MM.1S (cell line): Measurements from ENCODE around the gene VN1R5.
"Not testable (repeated sequence)": the region's sequence is repeated elsewhere in the genome, so short reads cannot be mapped to it uniquely, and the experiment has no call there.

Experiments used
- DNase-seq: peaks from one replicate; pipeline ENCODE4 v3.0.0-alpha.2; 2015
- H2AFZ ChIP-seq: fragments of 300-600 bp; sonication (generic); 2 replicates; pipeline ENCODE4 v1.6.0; 2016; ENCODE audit warnings: antibody characterized with exemption, low read length
- H3F3A ChIP-seq: fragments of 300-600 bp; sonication (generic); 2 replicates; pipeline ENCODE4 v1.6.1; 2016; ENCODE audit warnings: mild to moderate bottlenecking, antibody characterized with exemption, low read length, moderate library complexity, mixed read lengths; ENCODE audit not compliant: insufficient read depth
- H3K27ac ChIP-seq: fragments of 300-600 bp; sonication (generic); 2 replicates; pipeline ENCODE4 v1.5.1; 2016; ENCODE audit warnings: mild to moderate bottlenecking, low read length
- H3K27me3 ChIP-seq: fragments of 300-600 bp; sonication (generic); replicated peaks from 2 replicates; pipeline ENCODE4 v1.6.0; 2016; ENCODE audit warnings: low read length; ENCODE audit not compliant: insufficient read depth
- H3K36me3 ChIP-seq: fragments of 300-600 bp; sonication (generic); replicated peaks from 2 replicates; pipeline ENCODE4 v1.6.1; 2016; ENCODE audit warnings: mild to moderate bottlenecking, low read length, mixed read lengths; ENCODE audit not compliant: insufficient read depth
- H3K4me1 ChIP-seq: fragments of 300-600 bp; sonication (generic); 2 replicates; pipeline ENCODE4 v1.6.1; 2016; ENCODE audit warnings: low read length, mixed read lengths
- H3K4me2 ChIP-seq: fragments of 300-600 bp; sonication (generic); 2 replicates; pipeline ENCODE4 v1.6.0; 2016; ENCODE audit warnings: low read depth, low read length
- H3K4me3 ChIP-seq: fragments of 300-600 bp; sonication (generic); 2 replicates; pipeline ENCODE4 v1.5.1; 2016; ENCODE audit warnings: low read length, mixed read lengths
- H3K79me2 ChIP-seq: fragments of 300-600 bp; sonication (generic); 2 replicates; pipeline ENCODE4 v1.6.1; 2016; ENCODE audit warnings: mixed run types, low read length, mixed read lengths
- H3K9ac ChIP-seq: fragments of 300-600 bp; sonication (generic); 2 replicates; pipeline ENCODE4 v1.6.1; 2016; ENCODE audit warnings: low read length, mixed read lengths
- H3K9me2 ChIP-seq: fragments of 300-600 bp; sonication (generic); replicated peaks from 2 replicates; pipeline ENCODE4 v1.6.1; 2016; ENCODE audit warnings: mild to moderate bottlenecking, low read length, mixed read lengths; ENCODE audit not compliant: insufficient read depth
- H3K9me3 ChIP-seq: fragments of 300-600 bp; sonication (generic); replicated peaks from 2 replicates; pipeline ENCODE4 v1.6.1; 2016; ENCODE audit warnings: mild to moderate bottlenecking, low read length, mixed read lengths; ENCODE audit not compliant: insufficient read depth
- H4K20me1 ChIP-seq: fragments of 300-600 bp; sonication (generic); 2 replicates; pipeline ENCODE4 v1.6.1; 2016; ENCODE audit warnings: mild to moderate bottlenecking, low read length, moderate library complexity, mixed read lengths; ENCODE audit not compliant: insufficient read depth
- CTCF ChIP-seq: fragments of 300-600 bp; sonication (generic); IDR thresholded peaks from 2 replicates; pipeline ENCODE4 v1.5.1; 2016; ENCODE audit warnings: antibody characterized with exemption, low read length, mixed read lengths
- EZH2 ChIP-seq: fragments of 300-600 bp; sonication (generic); optimal IDR thresholded peaks from 2 replicates; pipeline ENCODE3; 2017; ENCODE audit warnings: low read depth, mild to moderate bottlenecking, antibody characterized with exemption, low read length, mixed read lengths
- EZH2phosphoT487 ChIP-seq: fragments of 300-600 bp; sonication (generic); IDR thresholded peaks from 2 replicates; pipeline ENCODE4 v1.6.1; 2018; ENCODE audit warnings: antibody characterized with exemption, low read length

The VN1R5 gene

GRCh38 chr1:247288341-247288740, 32.5 kb downstream of the VN1R5 start:
- Histone ChIP-seq H3K4me1 (no peaks in the 10 kb centered on the region), H3K9me3 (no peaks in the 10 kb centered on the region), H3K27ac (no peak overlapping the region), H3K27me3 (no peaks in the 10 kb centered on the region), H3K4me2 (no peak overlapping the region), H3F3A (no peaks in the 10 kb centered on the region), H3K36me3 (no peaks in the 10 kb centered on the region), H3K79me2 (no peaks in the 10 kb centered on the region), H3K4me3 (no peak overlapping the region), H3K9me2 (no peaks in the 10 kb centered on the region), H2AFZ (no peak overlapping the region), H3K9ac (no peak overlapping the region), H4K20me1 (no peaks in the 10 kb centered on the region)
- TF ChIP-seq CTCF = no peak
- no peak for TF ChIP-seq EZH2
- TF ChIP-seq EZH2phosphoT487 = no peak
- DNase-seq = no peak

GRCh38 chr1:247289274-247289892, 33.5 kb downstream of the VN1R5 start:
- not testable (repeated sequence) for H3K9me2 ChIP-seq, H2AFZ ChIP-seq, H4K20me1 ChIP-seq, H3K4me2 ChIP-seq, H3K36me3 ChIP-seq, H3K4me3 ChIP-seq, DNase-seq, H3F3A ChIP-seq, H3K27ac ChIP-seq, H3K9me3 ChIP-seq, H3K4me1 ChIP-seq, H3K79me2 ChIP-seq, H3K9ac ChIP-seq, H3K27me3 ChIP-seq

GRCh38 chr1:247290576-247290975, 34.7 kb downstream of the VN1R5 start:
- Histone ChIP-seq H3K9ac (no peak overlapping the region), H3K27ac (no peak overlapping the region), H3K4me3 (no peak overlapping the region), H3K4me2 (no peak overlapping the region), H3K36me3 (no peaks in the 10 kb centered on the region), H3K4me1 (no peaks in the 10 kb centered on the region), H3K9me2 (no peaks in the 10 kb centered on the region), H3K27me3 (no peaks in the 10 kb centered on the region), H3K79me2 (no peaks in the 10 kb centered on the region), H2AFZ (no peak overlapping the region), H3F3A (no peaks in the 10 kb centered on the region), H4K20me1 (no peaks in the 10 kb centered on the region), H3K9me3 (no peaks in the 10 kb centered on the region)
- no peak for DNase-seq
- TF ChIP-seq EZH2phosphoT487 (no peak), EZH2 (no peak), CTCF (no peak)

- Histone ChIP-seq H3K9ac (no peak overlapping the region), H3K9me2 (no peaks in the 10 kb centered on the region), H3K36me3 (no peaks in the 10 kb centered on the region), H3K9me3 (no peaks in the 10 kb centered on the region), H3K4me2 (no peak overlapping the region), H3K79me2 (no peaks in the 10 kb centered on the region), H4K20me1 (no peaks in the 10 kb centered on the region), H2AFZ (no peak overlapping the region), H3F3A (no peaks in the 10 kb centered on the region), H3K27ac (no peak overlapping the region), H3K4me3 (no peak overlapping the region), H3K27me3 (no peaks in the 10 kb centered on the region), H3K4me1 (no peaks in the 10 kb centered on the region)
- no peak for DNase-seq
- no peak for TF ChIP-seq EZH2phosphoT487
Measured at GRCh38 chr1:247291161-247291560, 35.3 kb downstream of the VN1R5 start.
